ENCODE results near the gene TEX2. TPM values are rescaled to one million over a fixed set of nuclear protein-coding genes. Genes with fewer than 3 reads are reported as not detected.
A peak's percentile ranks its signal among the peaks of the same experiment; 100 is the strongest.

The TEX2 gene
- polyA plus RNA-seq, 1 of the 3 experiments (the other 2 are of a cell fraction): 24.0 TPM

GRCh38 chr17:64153565-64154312, 109.3 kb downstream of the TEX2 start:
- WGBS (ENCODE audit: low lambda C conversion rate): 86% methylated on average over 3 of the region's 3 CpGs
- H3K27me3 ChIP-seq (ENCODE audit: insufficient read depth): no peaks in the 10 kb centered on the region
- no peaks in the 10 kb centered on the region for H3K9me3 ChIP-seq
- ChIA-PET CTCF (interaction anchor here (0.6 to 2.4 kb wide), 11 partner anchors 13 to 138 kb away, joined by 3 to 8 read pairs (median 3); no protein-coding TSS in a partner anchor), POLR2A (interaction anchor here (2.7 kb wide), 1 partner anchor 8 kb away, joined by 9 read pairs; no protein-coding TSS in a partner anchor)
- no peak overlapping the region for H2AFZ ChIP-seq (ENCODE audit: low read depth)
- no peak for DNase-seq
- H3K4me1 ChIP-seq (ENCODE audit: control insufficient read depth in 1 of 2, insufficient read depth in 2 of 2, low read depth in 1 of 2, low read length in 1 of 2): peaks cover 0 to 44% of the 10 kb centered on the region in 2 experiments; a peak in 2 of 4 replicates
- no peaks in the 10 kb centered on the region for H4K20me1 ChIP-seq (ENCODE audit: insufficient read depth)
- peaks cover 22% of the 10 kb centered on the region for H3F3A ChIP-seq (replicated peaks; ENCODE audit: insufficient read depth)
- H3K4me3 ChIP-seq (ENCODE audit: low read depth in 2 of 2, low read length in 1 of 2): no peak overlapping the region
- H3K4me2 ChIP-seq: no peak overlapping the region
- H3K27ac ChIP-seq (ENCODE audit: low read depth in 2 of 2, low read length in 1 of 2): peak overlapping the region in 1 of 2 experiments; percentile 89; a peak in 1 of 4 replicates
- H3K79me2 ChIP-seq (ENCODE audit: insufficient read depth): no peaks in the 10 kb centered on the region
- H3K9me2 ChIP-seq: no peaks in the 10 kb centered on the region
- H3K36me3 ChIP-seq (replicated peaks in 1 of 2; ENCODE audit: control insufficient read depth in 1 of 2, insufficient read depth in 2 of 2, low read length in 1 of 2): peaks cover 27 to 84% of the 10 kb centered on the region in 2 experiments
- H3K9ac ChIP-seq: no peak overlapping the region
- TF ChIP-seq IRF3 (IDR thresholded peaks at IDR 0.05; ENCODE audit: low read depth, low read length) (no peak), RAD21 (IDR thresholded peaks at IDR 0.05; ENCODE audit: low read length) (no peak), CTCF (IDR thresholded peaks at IDR 0.05) (no peak), USF1 (IDR thresholded peaks at IDR 0.05; ENCODE audit: borderline replicate concordance, low read depth) (no peak), FOSL2 (IDR thresholded peaks at IDR 0.05; ENCODE audit: borderline replicate concordance, low read depth) (no peak), FOXM1 (IDR thresholded peaks at IDR 0.05; ENCODE audit: low read depth) (no peak), TEAD4 (IDR thresholded peaks at IDR 0.05; ENCODE audit: borderline replicate concordance, insufficient read depth) (no peak), RFX5 (IDR thresholded peaks at IDR 0.05; ENCODE audit: low read length) (no peak), MXI1 (IDR thresholded peaks at IDR 0.05; ENCODE audit: low read depth, low read length) (no peak), ZBTB33 (IDR thresholded peaks at IDR 0.05; ENCODE audit: borderline replicate concordance, low read depth) (no peak), NRF1 (IDR thresholded peaks at IDR 0.05; ENCODE audit: low read depth, low read length) (no peak), TCF12 (IDR thresholded peaks at IDR 0.05) (no peak), GABPA (IDR thresholded peaks at IDR 0.05; ENCODE audit: low read depth) (no peak), NFIC (IDR thresholded peaks at IDR 0.05; ENCODE audit: borderline replicate concordance) (no peak), GATA2 (CRISPR knock-in tag; IDR thresholded peaks at IDR 0.05) (no peak), CHD2 (IDR thresholded peaks at IDR 0.05; ENCODE audit: low read length, partially characterized antibody) (no peak), FOXJ3 (CRISPR knock-in tag; IDR thresholded peaks at IDR 0.05) (no peak), RXRA (IDR thresholded peaks at IDR 0.05; ENCODE audit: borderline replicate concordance, low read depth) (no peak), SMC3 (IDR thresholded peaks at IDR 0.05; ENCODE audit: low read depth, low read length) (no peak), TAF1 (IDR thresholded peaks at IDR 0.05; ENCODE audit: borderline replicate concordance, low read depth, low read length) (no peak)
